Mammary epithelial cell (primary cell): ENCODE results near the gene GKN1.

ENCODE experiments used
- EZH2 ChIP-seq: IDR thresholded peaks from 2 replicates; pipeline ENCODE4 v1.6.1; 2012; ENCODE audit warnings: low read length, inconsistent platforms, borderline replicate concordance
- TF ChIP-seq, protein P1 (sequence below), 2 donors: IDR thresholded peaks in 1 of 2; conservative IDR thresholded peaks in 1 of 2; 2 replicates each; pipeline ENCODE4 v1.5.1; 2011 to 2012; ENCODE audit warnings: inconsistent platforms in 2 of 2, low read length in 2 of 2, mild to moderate bottlenecking in 2 of 2, control low read depth in 1 of 2, low read depth in 1 of 2; ENCODE audit not compliant: insufficient read depth in 1 of 2; ENCODE audit errors: extremely low read depth in 1 of 2

GRCh38 chr2:68931149-68931711 lies 43.2 kb upstream of the GKN1 start:
- TF ChIP-seq, protein P1, sequence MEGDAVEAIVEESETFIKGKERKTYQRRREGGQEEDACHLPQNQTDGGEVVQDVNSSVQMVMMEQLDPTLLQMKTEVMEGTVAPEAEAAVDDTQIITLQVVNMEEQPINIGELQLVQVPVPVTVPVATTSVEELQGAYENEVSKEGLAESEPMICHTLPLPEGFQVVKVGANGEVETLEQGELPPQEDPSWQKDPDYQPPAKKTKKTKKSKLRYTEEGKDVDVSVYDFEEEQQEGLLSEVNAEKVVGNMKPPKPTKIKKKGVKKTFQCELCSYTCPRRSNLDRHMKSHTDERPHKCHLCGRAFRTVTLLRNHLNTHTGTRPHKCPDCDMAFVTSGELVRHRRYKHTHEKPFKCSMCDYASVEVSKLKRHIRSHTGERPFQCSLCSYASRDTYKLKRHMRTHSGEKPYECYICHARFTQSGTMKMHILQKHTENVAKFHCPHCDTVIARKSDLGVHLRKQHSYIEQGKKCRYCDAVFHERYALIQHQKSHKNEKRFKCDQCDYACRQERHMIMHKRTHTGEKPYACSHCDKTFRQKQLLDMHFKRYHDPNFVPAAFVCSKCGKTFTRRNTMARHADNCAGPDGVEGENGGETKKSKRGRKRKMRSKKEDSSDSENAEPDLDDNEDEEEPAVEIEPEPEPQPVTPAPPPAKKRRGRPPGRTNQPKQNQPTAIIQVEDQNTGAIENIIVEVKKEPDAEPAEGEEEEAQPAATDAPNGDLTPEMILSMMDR (conservative IDR thresholded peaks at IDR 0.05 in 1 of 2, IDR thresholded peaks at IDR 0.05 in 1 of 2; ENCODE audit: extremely low read depth in 1 of 2, insufficient read depth in 1 of 2, low read depth in 1 of 2, low read length in 2 of 2): no peak
- no peak for TF ChIP-seq EZH2
